GM18502 (cell line): Measurements from ENCODE around the gene KIF23.
"Not testable (repeated sequence)": the region's sequence is repeated elsewhere in the genome, so short reads cannot be mapped to it uniquely, and the experiment has no call there.

ENCODE experiments used
- ATAC-seq: cut with Tn5 transposase; IDR thresholded peaks from one replicate; pipeline ENCODE4 v1.9.1; 2021; ENCODE audit warnings: mild to moderate bottlenecking; ENCODE audit not compliant: unreplicated experiment, poor library complexity

Gene KIF23

GRCh38 chr15:69424748-69425413 is 10.7 kb downstream of the KIF23 start:
- ATAC-seq, result no peak

- no peak for ATAC-seq
These were observed 19.7 kb downstream of the KIF23 start for GRCh38 chr15:69433831-69434230.

- ATAC-seq, result no peak
These were observed 20.1 kb downstream of the KIF23 start for GRCh38 chr15:69434238-69434637.

- no peak for ATAC-seq
These were observed 20.5 kb downstream of the KIF23 start for GRCh38 chr15:69434679-69435078.

DNA sequence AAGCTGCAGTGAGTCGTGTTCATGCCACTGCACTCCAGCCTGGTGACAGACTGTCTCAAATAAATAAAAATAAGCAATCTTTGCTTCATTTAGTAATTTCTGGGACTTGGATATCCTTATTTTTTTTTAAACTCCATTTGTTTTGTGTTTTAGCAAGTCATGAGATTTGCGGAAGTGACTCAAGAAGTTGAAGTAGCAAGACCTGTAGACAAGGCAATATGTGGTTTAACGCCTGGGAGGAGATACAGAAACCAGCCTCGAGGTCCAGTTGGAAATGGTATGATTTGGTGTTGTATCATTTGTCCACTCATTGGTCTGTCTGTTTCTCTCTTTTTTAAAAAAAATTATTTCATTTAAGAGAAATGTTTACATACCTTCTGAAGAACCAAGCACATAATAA is 21.8 kb downstream of the KIF23 start:
- no peak for ATAC-seq

DNA sequence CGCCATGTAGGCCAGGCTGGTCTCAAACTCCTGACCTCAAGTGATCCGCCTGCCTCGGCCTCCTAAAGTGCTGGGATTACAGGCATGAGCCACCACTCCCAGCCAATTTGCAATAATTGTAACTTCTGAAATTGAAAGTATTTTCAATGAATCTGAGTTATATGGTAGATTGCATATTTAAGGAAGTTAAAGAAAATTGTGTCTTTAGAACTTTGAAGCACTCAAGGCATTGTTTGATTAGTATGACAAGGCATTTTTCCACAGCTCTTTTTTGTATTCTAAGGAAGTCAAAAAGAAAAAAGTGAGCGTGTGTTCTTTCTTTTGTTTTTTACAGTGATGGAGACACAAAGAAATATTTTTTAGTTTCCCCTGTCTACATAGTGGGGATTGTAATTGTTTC is 22.8 kb downstream of the KIF23 start:
- no peak for ATAC-seq

DNA sequence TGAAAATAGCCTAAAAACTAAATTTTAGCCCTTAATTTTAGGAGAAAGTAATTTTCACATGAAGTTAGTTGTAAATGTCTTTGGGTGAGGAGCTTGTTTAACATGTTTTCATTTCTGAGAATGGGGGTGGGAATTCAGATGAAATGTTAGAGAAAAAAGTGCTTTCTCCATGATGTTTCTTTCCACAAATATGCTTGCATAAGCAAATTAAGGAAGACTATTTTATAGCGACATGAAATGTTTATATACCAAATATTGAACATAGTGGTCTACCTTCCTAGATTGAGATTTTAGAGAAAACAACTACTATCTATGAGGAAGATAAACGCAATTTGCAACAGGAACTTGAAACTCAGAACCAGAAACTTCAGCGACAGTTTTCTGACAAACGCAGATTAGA is 25.5 kb downstream of the KIF23 start:
- ATAC-seq, result no peak

DNA sequence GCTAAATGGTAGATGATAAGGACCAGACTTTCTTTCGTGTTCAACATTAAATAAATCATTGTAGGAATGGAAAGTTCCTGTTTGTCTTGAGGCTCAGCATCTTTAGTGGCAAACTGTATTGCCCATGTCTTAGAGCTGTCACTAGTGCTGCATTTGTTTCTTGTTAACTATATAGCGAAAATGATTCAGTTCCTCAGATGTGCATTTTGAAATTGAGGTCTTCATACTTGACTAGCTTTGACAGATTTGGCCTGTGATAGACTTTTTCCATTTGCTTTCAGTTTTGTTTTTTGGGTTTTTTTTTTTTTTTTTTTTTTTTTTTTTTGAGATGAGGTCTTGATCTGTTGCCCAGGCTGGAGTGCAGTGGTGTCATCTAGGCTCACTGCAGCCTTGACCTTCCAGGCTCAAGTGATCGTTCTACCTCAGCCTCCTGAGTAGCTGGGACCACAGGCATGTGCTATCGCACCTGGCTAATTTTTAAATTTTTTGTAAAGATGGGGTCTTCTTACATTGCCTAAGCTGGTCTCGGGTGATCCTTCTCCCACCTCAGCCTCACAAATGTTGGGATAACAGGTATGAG is 29.0 kb downstream of the KIF23 start:
- ATAC-seq, result peak; percentile 43

DNA sequence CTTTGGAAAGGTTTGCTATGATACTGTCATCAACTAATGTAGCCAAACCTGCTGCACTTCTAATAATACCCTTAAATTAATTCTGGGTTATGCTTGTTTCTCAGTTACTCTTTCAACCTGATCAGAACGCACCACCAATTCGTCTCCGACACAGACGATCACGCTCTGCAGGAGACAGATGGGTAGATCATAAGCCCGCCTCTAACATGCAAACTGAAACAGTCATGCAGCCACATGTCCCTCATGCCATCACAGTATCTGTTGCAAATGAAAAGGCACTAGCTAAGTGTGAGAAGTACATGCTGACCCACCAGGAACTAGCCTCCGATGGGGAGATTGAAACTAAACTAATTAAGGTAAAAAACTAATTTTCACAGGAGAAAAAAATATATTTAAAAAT is 30.5 kb downstream of the KIF23 start:
- ATAC-seq, result no peak

DNA sequence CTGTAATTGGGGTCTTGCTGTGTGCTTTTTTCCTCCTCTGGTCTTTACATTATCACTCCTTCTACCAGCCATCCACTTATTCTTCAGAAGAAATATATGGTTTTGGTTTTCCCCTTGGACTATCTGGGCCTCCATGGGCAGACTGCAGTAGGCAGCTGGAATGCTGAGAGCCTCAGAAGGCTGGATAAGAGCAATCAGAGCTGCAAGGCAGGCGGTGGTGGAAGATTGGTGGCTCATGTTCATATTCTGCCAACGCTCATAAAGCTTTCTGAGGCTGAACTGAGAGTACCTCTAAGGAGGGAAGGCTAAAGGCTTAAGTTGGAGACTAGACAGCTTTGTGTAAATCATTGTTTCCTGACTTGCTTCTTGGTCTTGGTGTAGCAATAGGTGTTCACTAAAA is 32.8 kb downstream of the KIF23 start:
- ATAC-seq, result no peak

DNA sequence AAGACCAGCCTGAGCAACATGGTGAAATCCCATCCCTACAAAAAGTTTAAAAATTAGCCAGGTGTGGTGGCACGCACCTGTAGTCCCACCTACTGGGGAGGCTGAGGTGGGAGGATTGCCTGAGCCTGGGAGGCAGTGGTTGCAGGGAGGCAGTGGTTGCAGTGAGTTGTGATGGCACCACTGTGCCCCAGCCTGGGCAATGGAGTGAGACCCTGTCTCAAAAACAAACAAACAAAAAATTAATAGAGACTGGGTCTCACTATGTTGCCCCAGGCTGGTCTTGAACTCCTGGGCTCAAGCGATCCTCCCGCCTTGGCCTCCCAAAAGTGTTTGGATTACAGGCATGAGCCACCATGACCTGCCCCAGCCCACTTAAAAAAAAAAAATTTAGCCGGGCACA is 36.1 kb downstream of the KIF23 start:
- not testable (repeated sequence) for ATAC-seq

DNA sequence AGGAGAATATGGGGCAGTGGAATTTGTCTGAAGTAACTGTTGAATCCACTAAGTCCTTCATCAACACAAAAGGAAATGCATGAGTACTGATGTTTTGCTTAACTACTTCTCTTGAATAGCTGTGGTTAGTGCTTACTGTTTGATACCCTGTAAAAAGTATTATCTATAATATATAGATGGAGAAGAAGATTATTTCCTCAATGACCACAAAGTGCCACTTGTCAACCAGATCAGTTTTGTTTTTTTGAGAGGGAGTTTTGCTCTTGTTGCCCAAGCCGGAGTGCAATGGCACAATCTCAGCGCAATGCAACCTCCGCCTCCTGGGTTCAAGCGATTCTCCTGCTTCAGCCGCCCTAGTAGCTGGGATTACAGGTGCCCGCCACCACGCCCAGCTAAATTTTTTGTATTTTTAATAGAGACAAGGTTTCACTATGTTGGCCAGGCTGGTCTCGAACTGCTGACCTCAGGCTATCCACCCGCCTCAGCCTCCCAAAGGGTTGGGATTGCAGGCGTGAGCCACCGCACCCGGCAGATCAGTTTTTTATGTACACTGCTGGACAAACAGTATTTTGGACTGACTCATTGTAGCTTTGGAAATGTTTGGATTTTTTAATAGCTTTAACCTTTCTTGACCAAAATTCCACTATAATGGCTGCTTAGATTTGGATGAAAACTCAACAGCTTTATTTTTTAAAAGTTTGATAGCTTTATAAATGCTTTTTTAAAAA is 37.0 kb downstream of the KIF23 start:
- no peak for ATAC-seq

GRCh38 chr15:69451951-69452691 is 38.0 kb downstream of the KIF23 start:
- peak; percentile 35 for ATAC-seq

DNA sequence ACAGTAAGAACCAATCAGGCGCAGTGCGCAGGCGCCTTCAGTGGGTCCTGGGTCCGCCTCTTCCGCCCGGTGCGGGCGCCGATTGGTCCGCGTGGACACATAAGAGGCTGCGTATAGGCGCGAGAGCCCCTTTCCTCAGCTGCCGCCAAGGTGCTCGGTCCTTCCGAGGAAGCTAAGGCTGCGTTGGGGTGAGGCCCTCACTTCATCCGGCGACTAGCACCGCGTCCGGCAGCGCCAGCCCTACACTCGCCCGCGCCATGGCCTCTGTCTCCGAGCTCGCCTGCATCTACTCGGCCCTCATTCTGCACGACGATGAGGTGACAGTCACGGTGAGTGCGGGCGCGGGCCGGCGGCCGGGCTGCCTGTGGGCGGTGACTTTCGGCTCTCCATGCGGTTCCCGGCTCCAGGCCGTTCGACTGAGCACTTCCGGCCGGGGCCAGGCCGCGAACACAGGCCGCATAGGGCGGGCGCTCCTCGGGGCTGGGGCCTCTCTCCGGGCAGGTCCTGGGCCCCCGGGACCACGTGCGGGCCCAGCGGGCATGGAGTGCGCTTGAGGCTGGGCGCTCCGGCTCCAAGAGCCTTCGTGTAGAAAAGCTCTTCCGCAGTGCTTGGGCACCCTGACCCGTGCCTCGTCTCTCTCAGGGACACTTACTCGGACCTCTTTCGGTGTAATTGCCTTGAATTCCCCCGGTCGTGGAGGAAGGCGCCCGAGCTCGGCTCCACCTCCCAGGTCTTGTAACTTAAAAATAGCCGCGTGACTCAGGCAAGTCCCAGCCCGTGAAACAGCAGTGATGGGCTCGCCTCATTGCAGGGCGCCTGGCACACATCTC is 38.8 kb downstream of the KIF23 start, which contains the start of gene RPLP1:
TSS of gene RPLP1 (plus strand) at position 127 of the 830 bp plus-strand sequence. CDS start at position 258, 131 bp downstream.
- ATAC-seq, result peak; percentile 83

DNA sequence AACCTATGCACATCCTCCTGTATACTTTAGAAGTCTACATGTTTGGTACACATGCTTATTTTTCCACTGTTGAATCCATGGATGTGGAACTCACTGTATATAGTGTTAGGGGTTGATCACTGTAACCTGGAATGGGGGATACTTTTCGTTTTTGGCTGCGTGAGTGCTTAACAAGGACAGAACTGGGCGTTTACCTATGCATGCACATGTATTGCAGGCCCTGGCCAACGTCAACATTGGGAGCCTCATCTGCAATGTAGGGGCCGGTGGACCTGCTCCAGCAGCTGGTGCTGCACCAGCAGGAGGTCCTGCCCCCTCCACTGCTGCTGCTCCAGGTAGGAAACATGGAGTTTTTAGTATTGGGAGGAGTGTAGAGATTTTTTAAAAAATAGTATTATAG is 40.8 kb downstream of the KIF23 start:
- no peak for ATAC-seq

GRCh38 chr15:69456208-69457166 is 42.3 kb downstream of the KIF23 start:
- no peak for ATAC-seq

DNA sequence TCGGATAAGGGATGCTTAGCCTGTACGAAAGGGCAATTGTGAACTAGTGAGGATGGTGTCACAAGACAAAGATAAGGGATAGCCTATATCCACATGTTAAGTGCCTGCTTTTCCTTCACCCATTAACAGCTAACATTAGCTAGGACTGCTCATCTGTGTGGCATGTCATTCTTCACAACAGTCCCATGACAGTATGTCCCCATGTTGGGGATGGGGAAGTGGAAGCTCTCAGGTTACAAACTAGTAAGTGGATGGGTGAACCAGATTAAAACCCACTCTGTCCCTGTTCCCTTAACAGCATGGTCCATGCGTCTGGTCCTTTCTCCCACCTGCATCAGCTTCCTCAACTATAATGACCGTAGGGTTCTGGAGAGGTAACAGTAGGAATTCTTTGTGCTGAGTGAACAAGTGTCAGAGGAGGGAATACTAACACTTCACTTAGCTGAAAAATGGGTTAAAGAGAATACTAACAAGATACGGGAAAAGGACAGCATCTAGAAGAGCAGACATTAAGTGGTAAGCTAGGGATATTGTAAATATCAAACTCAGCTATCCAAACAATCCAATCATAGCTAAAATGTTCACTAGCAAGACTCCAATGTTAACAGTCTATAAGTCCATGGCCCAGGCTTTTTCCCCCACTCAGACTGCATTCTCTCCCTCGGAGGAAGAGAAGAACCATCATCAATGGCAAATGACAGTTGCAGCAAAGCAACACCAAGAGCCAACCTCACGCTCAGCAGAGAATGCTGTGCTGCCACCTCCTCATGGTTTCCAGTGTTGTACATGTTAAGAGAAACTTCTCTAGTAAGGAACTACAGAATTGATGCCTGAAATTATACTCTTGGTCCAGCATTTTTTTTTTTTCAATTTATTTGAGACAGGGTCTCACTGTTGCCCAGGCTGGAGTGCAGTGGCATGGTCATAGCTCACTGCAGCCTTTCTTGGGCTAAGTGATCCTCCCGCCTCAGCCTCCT is 43.4 kb downstream of the KIF23 start:
- no peak for ATAC-seq

DNA sequence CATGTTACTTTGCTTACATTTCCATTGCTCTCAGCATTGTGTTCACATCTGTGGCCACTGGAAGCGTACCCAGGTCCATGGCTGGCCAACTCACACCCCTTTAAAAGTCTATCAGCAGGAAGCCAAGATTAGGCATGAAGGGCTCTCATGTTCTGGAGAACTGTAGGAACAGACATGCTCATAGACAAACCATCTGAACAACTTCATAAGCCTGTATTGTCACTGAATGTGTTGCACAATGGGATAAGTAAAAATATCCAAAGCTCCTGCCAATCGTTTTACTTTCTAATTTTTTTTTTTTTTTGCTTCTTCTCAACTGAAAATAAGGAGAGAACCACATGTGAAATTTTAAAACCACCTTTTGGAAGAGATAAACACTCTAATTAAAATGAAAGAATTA is 44.9 kb downstream of the KIF23 start:
- ATAC-seq, result no peak
